ENCODE measurements around the gene FRMPD4. TPM values are rescaled to one million over a fixed set of nuclear protein-coding genes. Genes with fewer than 3 reads are reported as not detected.

FRMPD4 gene
- total RNA-seq, 1 donor from 2014 or later = 0.08 TPM

GRCh38 chrX:12480956-12481355 is 342.7 kb downstream of the FRMPD4 start:
- H3K27me3 ChIP-seq (ENCODE audit: control insufficient read depth, insufficient read depth, low read length) = no peaks in the 10 kb centered on the region
- no peak for TF ChIP-seq CTCF (IDR thresholded peaks at IDR 0.05; ENCODE audit: insufficient read depth, low read length, poor library complexity, severe bottlenecking)
- H3K36me3 ChIP-seq (ENCODE audit: control insufficient read depth, insufficient read depth, low read length) = no peaks in the 10 kb centered on the region
- DNase-seq (ENCODE audit: low read depth) = no peak
- no peak overlapping the region for H3K4me3 ChIP-seq (ENCODE audit: low read depth, low read length)

GRCh38 chrX:12488220-12488619 is 349.9 kb downstream of the FRMPD4 start:
- no peaks in the 10 kb centered on the region for H3K36me3 ChIP-seq (ENCODE audit: control insufficient read depth, insufficient read depth, low read length)
- DNase-seq (ENCODE audit: low read depth) = no peak
- H3K27me3 ChIP-seq (ENCODE audit: control insufficient read depth, insufficient read depth, low read length) = no peaks in the 10 kb centered on the region
- H3K4me3 ChIP-seq (ENCODE audit: low read depth, low read length) = no peak overlapping the region
- no peak for TF ChIP-seq CTCF (IDR thresholded peaks at IDR 0.05; ENCODE audit: insufficient read depth, low read length, poor library complexity, severe bottlenecking)

DNA sequence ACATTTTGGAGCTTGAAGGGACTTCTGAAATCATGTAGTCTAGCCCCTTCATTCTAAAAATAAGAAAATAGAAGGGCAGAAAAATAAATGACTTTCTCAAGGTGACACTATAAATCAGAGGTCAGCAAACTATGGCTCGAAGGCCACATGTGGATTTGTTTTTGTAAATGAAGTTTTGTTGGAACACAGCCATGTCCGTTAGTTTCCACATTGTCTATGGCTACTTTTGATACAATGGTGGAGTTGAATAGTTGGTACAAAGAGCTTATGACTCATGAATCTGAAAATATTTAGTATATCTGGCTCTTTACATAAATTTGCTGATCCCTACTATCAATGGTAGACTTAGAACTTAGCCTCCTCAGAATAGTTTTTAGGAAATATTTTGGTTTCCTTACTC is 350.5 kb downstream of the FRMPD4 start:
- no peak for DNase-seq (ENCODE audit: low read depth)
- no peak for TF ChIP-seq CTCF (IDR thresholded peaks at IDR 0.05; ENCODE audit: insufficient read depth, low read length, poor library complexity, severe bottlenecking)
- no peak overlapping the region for H3K4me3 ChIP-seq (ENCODE audit: low read depth, low read length)
- no peaks in the 10 kb centered on the region for H3K36me3 ChIP-seq (ENCODE audit: control insufficient read depth, insufficient read depth, low read length)
- no peaks in the 10 kb centered on the region for H3K27me3 ChIP-seq (ENCODE audit: control insufficient read depth, insufficient read depth, low read length)

DNA sequence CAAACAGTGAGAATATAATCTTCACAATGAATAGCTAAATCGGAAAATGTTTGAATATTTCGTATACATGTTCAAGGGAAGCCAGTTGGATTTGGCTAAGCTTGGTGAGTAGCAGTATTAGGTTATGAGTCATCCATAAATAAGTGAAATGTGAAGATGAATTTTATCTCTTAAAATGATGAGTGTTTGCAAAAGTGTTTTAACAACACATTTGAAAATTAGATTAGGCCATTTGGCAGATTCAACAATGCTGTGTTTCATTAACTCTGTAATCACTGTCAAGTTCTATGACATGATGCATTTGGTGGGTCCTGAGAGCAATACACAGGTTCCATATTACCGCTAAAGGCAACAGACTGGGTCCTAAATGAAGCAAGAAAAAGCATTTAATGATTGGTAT is 351.1 kb downstream of the FRMPD4 start:
- DNase-seq (ENCODE audit: low read depth) = no peak
- no peaks in the 10 kb centered on the region for H3K27me3 ChIP-seq (ENCODE audit: control insufficient read depth, insufficient read depth, low read length)
- TF ChIP-seq CTCF (IDR thresholded peaks at IDR 0.05; ENCODE audit: insufficient read depth, low read length, poor library complexity, severe bottlenecking) = no peak
- H3K4me3 ChIP-seq (ENCODE audit: low read depth, low read length) = no peak overlapping the region
- no peaks in the 10 kb centered on the region for H3K36me3 ChIP-seq (ENCODE audit: control insufficient read depth, insufficient read depth, low read length)

- H3K36me3 ChIP-seq (ENCODE audit: control insufficient read depth, insufficient read depth, low read length) = no peaks in the 10 kb centered on the region
- H3K27me3 ChIP-seq (ENCODE audit: control insufficient read depth, insufficient read depth, low read length) = no peaks in the 10 kb centered on the region
- no peak overlapping the region for H3K4me3 ChIP-seq (ENCODE audit: low read depth, low read length)
- TF ChIP-seq CTCF (IDR thresholded peaks at IDR 0.05; ENCODE audit: insufficient read depth, low read length, poor library complexity, severe bottlenecking) = no peak
- no peak for DNase-seq (ENCODE audit: low read depth)
These were observed 356.3 kb downstream of the FRMPD4 start for GRCh38 chrX:12494400-12495138.

- no peak for TF ChIP-seq CTCF (IDR thresholded peaks at IDR 0.05; ENCODE audit: insufficient read depth, low read length, poor library complexity, severe bottlenecking)
- Histone ChIP-seq H3K36me3 (ENCODE audit: control insufficient read depth, insufficient read depth, low read length) (no peaks in the 10 kb centered on the region), H3K27me3 (ENCODE audit: control insufficient read depth, insufficient read depth, low read length) (no peaks in the 10 kb centered on the region), H3K4me3 (ENCODE audit: low read depth, low read length) (no peak overlapping the region)
- DNase-seq (ENCODE audit: low read depth) = no peak
These were observed 358.1 kb downstream of the FRMPD4 start for GRCh38 chrX:12496343-12496742.

Data from kidney epithelial cell (primary cell).